PC-9 (cell line): Measurements from ENCODE around the gene PCDHB15. TPM values are rescaled to one million over a fixed set of nuclear protein-coding genes. Genes with fewer than 3 reads are reported as not detected.

Source experiments
- BruUV-seq: library from RNA; stranded (reverse); fragments of 400-500 nt; replicated peaks from 2 replicates; lab custom pipeline; 2021; lab: Mats Ljungman, UMichigan
- CTCF ChIA-PET: fragments of 300-600 bp; sonication (Branson Sonifier 250); formaldehyde crosslinking; loops from one replicate; lab custom pipeline; 2022; ENCODE audit warnings: antibody characterized with exemption; lab: Charles Lee
- POLR2A ChIA-PET: fragments of 300-600 bp; sonication (Branson Sonifier 250); formaldehyde crosslinking; loops from one replicate; lab custom pipeline; 2022; ENCODE audit warnings: antibody characterized with exemption; ENCODE audit not compliant: unreplicated experiment; lab: Charles Lee
- DNase-seq, 2 experiments: peaks; one replicate each; pipeline versions ENCODE4 v3.0.0 to v3.0.0-alpha.2; 2015 to 2022; ENCODE audit warnings: mixed read lengths in 1 of 2
- H2AFZ ChIP-seq: fragments of 200-600 bp; sonication (generic); 2 replicates; pipeline ENCODE4 v1.8.1; 2017; ENCODE audit warnings: antibody characterized with exemption
- H3F3A ChIP-seq: fragments of 200-600 bp; sonication (generic); 2 replicates; pipeline ENCODE4 v1.8.1; 2017; ENCODE audit warnings: antibody characterized with exemption, mild to moderate bottlenecking, low read depth; ENCODE audit not compliant: insufficient read depth
- H3K27ac ChIP-seq: fragments of 200-600 bp; sonication (generic); 2 replicates; pipeline ENCODE4 v1.6.1; 2016; ENCODE audit warnings: mixed run types
- H3K27me3 ChIP-seq: fragments of 200-600 bp; sonication (generic); 2 replicates; pipeline ENCODE4 v1.6.1; 2016; ENCODE audit warnings: low read depth, mixed run types; ENCODE audit not compliant: insufficient read depth
- H3K36me3 ChIP-seq: fragments of 200-600 bp; sonication (generic); 2 replicates; pipeline ENCODE4 v1.6.1; 2016; ENCODE audit warnings: low read depth, mixed run types
- H3K4me1 ChIP-seq: fragments of 200-600 bp; sonication (generic); replicated peaks from 2 replicates; pipeline ENCODE4 v1.6.1; 2016; ENCODE audit warnings: mixed run types; ENCODE audit not compliant: insufficient read depth
- H3K4me2 ChIP-seq: fragments of 200-600 bp; sonication (generic); 2 replicates; pipeline ENCODE4 v1.6.1; 2017; ENCODE audit warnings: mixed run types
- H3K4me3 ChIP-seq: fragments of 200-600 bp; sonication (generic); 2 replicates; pipeline ENCODE4 v1.6.1; 2016; ENCODE audit warnings: mixed run types
- H3K79me2 ChIP-seq: fragments of 200-600 bp; sonication (generic); 2 replicates; pipeline ENCODE4 v1.6.1; 2017; ENCODE audit warnings: low read depth, mixed run types
- H3K9me2 ChIP-seq: fragments of 200-600 bp; sonication (generic); 2 replicates; pipeline ENCODE4 v1.8.1; 2017; ENCODE audit warnings: mild to moderate bottlenecking; ENCODE audit not compliant: insufficient read depth
- H3K9me3 ChIP-seq: fragments of 200-600 bp; sonication (generic); 2 replicates; pipeline ENCODE4 v1.8.1; 2016; ENCODE audit warnings: low read depth; ENCODE audit not compliant: insufficient read depth
- H4K20me1 ChIP-seq: fragments of 200-600 bp; sonication (generic); 2 replicates; pipeline ENCODE4 v1.8.1; 2017; ENCODE audit not compliant: insufficient read depth
- CTCF ChIP-seq: fragments of 200-600 bp; sonication (generic); conservative IDR thresholded peaks from 2 replicates; pipeline ENCODE4 v1.6.1; 2017; ENCODE audit warnings: mixed run types, antibody characterized with exemption, mild to moderate bottlenecking, moderate library complexity
- EZH2 ChIP-seq: fragments of 200-600 bp; sonication (generic); IDR thresholded peaks from 2 replicates; pipeline ENCODE4 v1.8.0; 2017; ENCODE audit warnings: antibody characterized with exemption, low read depth
- intact Hi-C: fragments of 100-400 bp; cut with micrococcal nuclease; formaldehyde crosslinking; loops from one replicate; pipeline ENCODE4 v1.10.0; 2022; ENCODE audit not compliant: unreplicated experiment
- total RNA-seq: library from RNA; stranded (reverse); gene quantifications from 2 replicates; pipeline ENCODE4 v1.2.3, GENCODE V29; 2021

PCDHB15 gene
- total RNA-seq, 1 experiment from 2014 or later, result not detected

DNA sequence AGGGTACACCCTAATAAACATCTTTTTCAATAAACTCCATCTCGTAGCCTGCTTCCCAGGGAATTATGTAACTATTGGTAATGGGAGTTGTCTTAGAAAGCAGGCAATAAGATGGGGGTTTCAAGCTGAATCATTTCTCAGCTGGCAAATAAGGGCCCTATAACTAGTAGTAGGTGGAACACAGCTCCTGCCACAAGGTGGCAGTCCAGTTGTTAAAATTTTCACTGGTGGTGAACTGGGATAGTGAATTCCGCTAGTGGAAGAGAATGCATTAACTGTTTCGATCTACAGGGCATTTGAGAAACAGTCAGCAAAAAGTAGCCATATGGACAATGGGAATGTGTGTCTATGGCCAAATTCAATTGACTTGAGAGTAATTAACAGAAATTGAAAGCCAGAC, 27.7 kb downstream of the PCDHB15 start:
- H3K4me3 ChIP-seq, result no peak overlapping the region
- peaks cover 11% of the 10 kb centered on the region; the same call in 1 of the 2 replicates for H3K9me3 ChIP-seq
- BruUV-seq, result no TSS peak
- CTCF ChIA-PET, result no interaction called here
- no peaks in the 10 kb centered on the region for H3K27me3 ChIP-seq
- H3K4me1 ChIP-seq, result no peaks in the 10 kb centered on the region
- H3K4me2 ChIP-seq, result no peak overlapping the region
- no peak for TF ChIP-seq EZH2
- TF ChIP-seq CTCF, result no peak
- no peaks in the 10 kb centered on the region for H4K20me1 ChIP-seq
- H3K79me2 ChIP-seq, result no peaks in the 10 kb centered on the region
- no peak overlapping the region for H3K27ac ChIP-seq
- H3K36me3 ChIP-seq, result no peaks in the 10 kb centered on the region
- intact Hi-C loops, result no loop called here
- DNase-seq, result no peak
- POLR2A ChIA-PET, result no interaction called here
- H3K9me2 ChIP-seq, result no peaks in the 10 kb centered on the region
- no peaks in the 10 kb centered on the region for H3F3A ChIP-seq
- no peak overlapping the region for H2AFZ ChIP-seq

DNA sequence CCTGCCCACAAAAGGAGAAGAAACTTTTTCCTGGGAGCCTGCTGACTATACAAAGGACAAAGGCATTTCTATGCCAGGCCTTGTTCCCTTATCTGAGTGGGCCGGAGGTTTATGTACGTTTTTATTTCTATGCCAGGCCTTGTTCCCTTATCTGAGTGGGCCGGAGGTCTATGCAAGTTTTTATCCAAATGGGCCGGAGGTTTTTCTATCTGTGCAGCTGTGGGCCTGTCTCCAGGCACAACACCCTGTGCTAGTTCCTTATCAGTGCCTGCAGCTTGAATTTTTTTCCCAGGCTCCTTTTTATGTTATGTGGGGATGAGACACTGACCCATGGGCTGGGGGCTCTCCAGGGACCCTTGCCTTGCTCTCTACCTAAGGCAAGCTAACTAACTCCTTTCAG, 53.2 kb downstream of the PCDHB15 start:
- Histone ChIP-seq H3K79me2 (no peaks in the 10 kb centered on the region), H3K4me3 (no peak overlapping the region), H3K4me2 (no peak overlapping the region), H3K36me3 (no peaks in the 10 kb centered on the region), H2AFZ (no peak overlapping the region), H3K27ac (no peak overlapping the region), H3K4me1 (no peaks in the 10 kb centered on the region), H3K9me2 (no peaks in the 10 kb centered on the region), H4K20me1 (no peaks in the 10 kb centered on the region), H3F3A (no peaks in the 10 kb centered on the region), H3K9me3 (no peaks in the 10 kb centered on the region), H3K27me3 (no peaks in the 10 kb centered on the region)
- ChIA-PET POLR2A (no interaction called here), CTCF (no interaction called here)
- TF ChIP-seq EZH2, result no peak
- TF ChIP-seq CTCF, result no peak
- BruUV-seq, result no TSS peak
- intact Hi-C loops, result no loop called here
- DNase-seq, result no peak

Other genes starting within 250 kb of the PCDHB15 start
- not detected in 2 replicates for gene PCDHB1, start 194.0 kb upstream of the PCDHB15 start, total RNA-seq
- 2.8 and 4.0 TPM in 2 replicates for gene PCDHB2, start 150.8 kb upstream of the PCDHB15 start, total RNA-seq
- gene PCDHB3, start 144.9 kb upstream of the PCDHB15 start, total RNA-seq, result 0.17 and 0.55 TPM in 2 replicates
- 0.09 and 0.13 TPM in 2 replicates for gene PCDHB4, start 123.6 kb upstream of the PCDHB15 start, total RNA-seq
- gene PCDHB5, start 110.2 kb upstream of the PCDHB15 start, total RNA-seq, result not detected in 2 replicates
- not detected in 2 replicates for gene PCDHB6, start 95.3 kb upstream of the PCDHB15 start, total RNA-seq
- not detected in 2 replicates for gene PCDHB7, start 72.8 kb upstream of the PCDHB15 start, total RNA-seq
- gene PCDHB8, start 67.6 kb upstream of the PCDHB15 start, total RNA-seq, result not detected in 2 replicates
- not detected in 2 replicates for gene PCDHB16, start 63.0 kb upstream of the PCDHB15 start, total RNA-seq
- gene PCDHB9, start 58.2 kb upstream of the PCDHB15 start, total RNA-seq, result not detected in 2 replicates
- not detected in 2 replicates for gene PCDHB10, start 53.0 kb upstream of the PCDHB15 start, total RNA-seq
- not detected in 2 replicates for gene PCDHB11, start 45.8 kb upstream of the PCDHB15 start, total RNA-seq
- gene PCDHB12, start 36.7 kb upstream of the PCDHB15 start, total RNA-seq, result not detected in 2 replicates
- gene PCDHB13, start 31.5 kb upstream of the PCDHB15 start, total RNA-seq, result not detected in 2 replicates
- gene PCDHB14, start 22.1 kb upstream of the PCDHB15 start, total RNA-seq, result 0.07 TPM in 1 of 2 replicates, not detected in the other
- 0.33 and 0.55 TPM in 2 replicates for gene SLC25A2, start 58.7 kb downstream of the PCDHB15 start, total RNA-seq
- gene TAF7, start 75.4 kb downstream of the PCDHB15 start, total RNA-seq, result 56.1 and 57.6 TPM in 2 replicates
- gene PCDHGA1, start 85.1 kb downstream of the PCDHB15 start, total RNA-seq, result 0.07 TPM in 1 of 2 replicates, not detected in the other
- 0.11 and 0.13 TPM in 2 replicates for gene PCDHGA2, start 93.4 kb downstream of the PCDHB15 start, total RNA-seq
- not detected in 2 replicates for gene PCDHGA3, start 98.4 kb downstream of the PCDHB15 start, total RNA-seq
- gene PCDHGB1, start 104.7 kb downstream of the PCDHB15 start, total RNA-seq, result not detected in 2 replicates
- gene PCDHGA4, start 109.6 kb downstream of the PCDHB15 start, total RNA-seq, result not detected in 2 replicates
- gene PCDHGB2, start 114.6 kb downstream of the PCDHB15 start, total RNA-seq, result 0.28 and 0.33 TPM in 2 replicates
- 0.13 and 0.20 TPM in 2 replicates for gene PCDHGA5, start 118.8 kb downstream of the PCDHB15 start, total RNA-seq
- not detected in 2 replicates for gene PCDHGB3, start 124.8 kb downstream of the PCDHB15 start, total RNA-seq
- 0.17 TPM in 1 of 2 replicates, not detected in the other for gene PCDHGA6, start 128.5 kb downstream of the PCDHB15 start, total RNA-seq
- gene PCDHGA7, start 137.3 kb downstream of the PCDHB15 start, total RNA-seq, result not detected in 2 replicates
- gene PCDHGB4, start 142.3 kb downstream of the PCDHB15 start, total RNA-seq, result not detected in 2 replicates
- not detected in 2 replicates for gene PCDHGA8, start 147.2 kb downstream of the PCDHB15 start, total RNA-seq
- gene PCDHGB5, start 152.6 kb downstream of the PCDHB15 start, total RNA-seq, result not detected in 2 replicates
- not detected in 2 replicates for gene PCDHGA9, start 157.4 kb downstream of the PCDHB15 start, total RNA-seq
- not detected in 2 replicates for gene PCDHGB6, start 162.6 kb downstream of the PCDHB15 start, total RNA-seq
- gene PCDHGA10, start 167.6 kb downstream of the PCDHB15 start, total RNA-seq, result 0.13 and 0.15 TPM in 2 replicates
- gene PCDHGB7, start 172.3 kb downstream of the PCDHB15 start, total RNA-seq, result 0.13 and 0.17 TPM in 2 replicates
- 0.18 and 0.22 TPM in 2 replicates for gene PCDHGA11, start 175.7 kb downstream of the PCDHB15 start, total RNA-seq
- not detected in 2 replicates for gene PCDHGA12, start 185.1 kb downstream of the PCDHB15 start, total RNA-seq
- gene PCDHGC3, start 230.6 kb downstream of the PCDHB15 start, total RNA-seq, result 0.50 and 0.53 TPM in 2 replicates
- gene PCDHGC4, start 239.6 kb downstream of the PCDHB15 start, total RNA-seq, result not detected in 2 replicates
- not detected in 2 replicates for gene PCDHGC5, start 243.7 kb downstream of the PCDHB15 start, total RNA-seq